ENCODE measurements around the gene APLF.

GRCh38 chr2:68458981-68459380 lies 8.4 kb upstream of the APLF start:
- TF ChIP-seq, protein P1, sequence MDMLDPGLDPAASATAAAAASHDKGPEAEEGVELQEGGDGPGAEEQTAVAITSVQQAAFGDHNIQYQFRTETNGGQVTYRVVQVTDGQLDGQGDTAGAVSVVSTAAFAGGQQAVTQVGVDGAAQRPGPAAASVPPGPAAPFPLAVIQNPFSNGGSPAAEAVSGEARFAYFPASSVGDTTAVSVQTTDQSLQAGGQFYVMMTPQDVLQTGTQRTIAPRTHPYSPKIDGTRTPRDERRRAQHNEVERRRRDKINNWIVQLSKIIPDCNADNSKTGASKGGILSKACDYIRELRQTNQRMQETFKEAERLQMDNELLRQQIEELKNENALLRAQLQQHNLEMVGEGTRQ (IDR thresholded peaks at IDR 0.05; ENCODE audit: borderline replicate concordance, low read depth, low read length) = no peak
- TF ChIP-seq, protein P2, sequence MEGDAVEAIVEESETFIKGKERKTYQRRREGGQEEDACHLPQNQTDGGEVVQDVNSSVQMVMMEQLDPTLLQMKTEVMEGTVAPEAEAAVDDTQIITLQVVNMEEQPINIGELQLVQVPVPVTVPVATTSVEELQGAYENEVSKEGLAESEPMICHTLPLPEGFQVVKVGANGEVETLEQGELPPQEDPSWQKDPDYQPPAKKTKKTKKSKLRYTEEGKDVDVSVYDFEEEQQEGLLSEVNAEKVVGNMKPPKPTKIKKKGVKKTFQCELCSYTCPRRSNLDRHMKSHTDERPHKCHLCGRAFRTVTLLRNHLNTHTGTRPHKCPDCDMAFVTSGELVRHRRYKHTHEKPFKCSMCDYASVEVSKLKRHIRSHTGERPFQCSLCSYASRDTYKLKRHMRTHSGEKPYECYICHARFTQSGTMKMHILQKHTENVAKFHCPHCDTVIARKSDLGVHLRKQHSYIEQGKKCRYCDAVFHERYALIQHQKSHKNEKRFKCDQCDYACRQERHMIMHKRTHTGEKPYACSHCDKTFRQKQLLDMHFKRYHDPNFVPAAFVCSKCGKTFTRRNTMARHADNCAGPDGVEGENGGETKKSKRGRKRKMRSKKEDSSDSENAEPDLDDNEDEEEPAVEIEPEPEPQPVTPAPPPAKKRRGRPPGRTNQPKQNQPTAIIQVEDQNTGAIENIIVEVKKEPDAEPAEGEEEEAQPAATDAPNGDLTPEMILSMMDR (IDR thresholded peaks at IDR 0.05) = no peak
- TF ChIP-seq REST (IDR thresholded peaks at IDR 0.05; ENCODE audit: low read depth, low read length) (no peak), RCOR1 (IDR thresholded peaks at IDR 0.05; ENCODE audit: low read length) (no peak), GABPA (IDR thresholded peaks at IDR 0.05; ENCODE audit: low read depth) (no peak), RAD21 (IDR thresholded peaks at IDR 0.05; ENCODE audit: low read length) (no peak), RFX5 (IDR thresholded peaks at IDR 0.05; ENCODE audit: low read length) (no peak), SMC3 (IDR thresholded peaks at IDR 0.05; ENCODE audit: low read depth, low read length) (no peak), ZBTB33 (IDR thresholded peaks at IDR 0.05; ENCODE audit: borderline replicate concordance, low read depth) (no peak), POLR2AphosphoS5 (IDR thresholded peaks at IDR 0.05; ENCODE audit: low read depth, low read length) (no peak)

Data from SK-N-SH (cell line).